Mucosa of descending colon (tissue), 3 donors: Measurements from ENCODE around the gene PTK6. TPM values are rescaled to one million over a fixed set of nuclear protein-coding genes. Genes with fewer than 3 reads are reported as not detected.

Experiments
- ATAC-seq: fragments of 200-7000 bp; cut with Tn5 transposase; one replicate; pipeline ENCODE4 v1.9.1; 2020; ENCODE audit warnings: mild to moderate bottlenecking, moderate library complexity
- DNase-seq, 3 donors: peaks; one replicate each; pipeline ENCODE4 v3.0.0-alpha.2; 2020
- H3K36me3 ChIP-seq: fragments of 200-600 bp; one replicate; pipeline ENCODE4 v1.8.0; 2021; ENCODE audit warnings: low read depth, mild to moderate bottlenecking
- H3K4me1 ChIP-seq: fragments of 200-600 bp; one replicate; pipeline ENCODE4 v1.8.0; 2021; ENCODE audit warnings: low read depth, mild to moderate bottlenecking
- H3K4me3 ChIP-seq: fragments of 200-600 bp; one replicate; pipeline ENCODE4 v1.8.0; 2021; ENCODE audit warnings: mild to moderate bottlenecking
- H3K9me3 ChIP-seq: fragments of 200-600 bp; one replicate; pipeline ENCODE4 v1.8.0; 2021; ENCODE audit warnings: mild to moderate bottlenecking
- CTCF ChIP-seq: fragments of 200-600 bp; IDR thresholded peaks from one replicate; pipeline ENCODE4 v1.8.0; 2022; ENCODE audit warnings: antibody characterized with exemption, mild to moderate bottlenecking
- intact Hi-C, 2 donors: fragments of 100-400 bp; cut with DNase I in 1 of 2; cut with micrococcal nuclease in 1 of 2; formaldehyde crosslinking; loops; one replicate each; pipeline versions ENCODE4 v1.11.0 to v1.11.1; 2022; cut with DNase I, micrococcal nuclease
- total RNA-seq, 3 donors: library from RNA; stranded (reverse); fragmentation: NEBNext Ultra II Directional in 2 of 3; extraction: Animal tissue kit (Norgen Biotek cat#: 25700) in 2 of 3; gene quantifications; one replicate each; pipeline versions ENCODE4 v1.2.1 to v1.2.4, GENCODE V29; 2021 to 2023
- donor health status: DM: no; HTN: no; CAD: no; lungs with moderate emphysema.
- donor health status: DM: no; HTN: no; CAD: no.
- donor health status: DM: no; HTN: yes; CAD: no.

The PTK6 gene
- total RNA-seq, 3 donors from 2014 or later = 39.5 to 91.7 (median 87.1) TPM

- TF ChIP-seq CTCF = no peak
- Histone ChIP-seq H3K36me3 (no peaks in the 10 kb centered on the region), H3K9me3 (no peaks in the 10 kb centered on the region), H3K4me3 (no peak overlapping the region), H3K4me1 (peaks cover 32% of the 10 kb centered on the region)
- DNase-seq (no peak), ATAC-seq (no peak)
- intact Hi-C loops = no loop called here
Observed at GRCh38 chr20:63549019-63549418, 11.8 kb upstream of the PTK6 start.

GRCh38 chr20:63548542-63548941 is 11.4 kb upstream of the PTK6 start:
- DNase-seq (no peak), ATAC-seq (no peak)
- H3K36me3 ChIP-seq = no peaks in the 10 kb centered on the region
- no peak overlapping the region for H3K4me3 ChIP-seq
- H3K4me1 ChIP-seq = peaks cover 33% of the 10 kb centered on the region
- no peak for TF ChIP-seq CTCF
- intact Hi-C loops = no loop called here
- H3K9me3 ChIP-seq = no peaks in the 10 kb centered on the region

- no peak for TF ChIP-seq CTCF
- no peaks in the 10 kb centered on the region for H3K9me3 ChIP-seq
- ATAC-seq = peak; percentile 6
- no peaks in the 10 kb centered on the region for H3K36me3 ChIP-seq
- peaks cover 33% of the 10 kb centered on the region for H3K4me1 ChIP-seq
- intact Hi-C loops = no loop called here
- no peak for DNase-seq
- no peak within 1 kb of the TSS for H3K4me3 ChIP-seq
Observed at GRCh38 chr20:63547725-63548480, 10.7 kb upstream of the PTK6 start, which contains the start of gene SRMS. Gene SRMS (minus strand): TSS chr20:63547749. CDS start chr20:63547463, 286 bp downstream.

- intact Hi-C loops = no loop called here
- ATAC-seq = no peak
- Histone ChIP-seq H3K4me3 (no peak overlapping the region), H3K9me3 (no peaks in the 10 kb centered on the region), H3K4me1 (peaks cover 33% of the 10 kb centered on the region), H3K36me3 (no peaks in the 10 kb centered on the region)
- TF ChIP-seq CTCF = no peak
- no peak for DNase-seq
Observed at GRCh38 chr20:63546956-63547724, 10.0 kb upstream of the PTK6 start.

GRCh38 chr20:63546256-63546955 is 9.2 kb upstream of the PTK6 start:
- no peak for ATAC-seq
- no peaks in the 10 kb centered on the region for H3K9me3 ChIP-seq
- peaks cover 33% of the 10 kb centered on the region for H3K4me1 ChIP-seq
- DNase-seq = no peak
- H3K36me3 ChIP-seq = no peaks in the 10 kb centered on the region
- H3K4me3 ChIP-seq = no peak overlapping the region
- TF ChIP-seq CTCF = no peak
- intact Hi-C loops = no loop called here
